HCT116 (cell line): ENCODE data around the gene CADPS2. TPM values are rescaled to one million over a fixed set of nuclear protein-coding genes. Genes with fewer than 3 reads are reported as not detected.

Experiments
- ATAC-seq: fragments of 200-7000 bp; cut with Tn5 transposase; 2 replicates; pipeline ENCODE4 v1.9.1; 2020; ENCODE audit warnings: mild to moderate bottlenecking, moderate library complexity
- BruUV-seq: library from RNA; stranded (reverse); fragments of 400-500 nt; replicated peaks from 2 replicates; lab custom pipeline; 2021; lab: Mats Ljungman, UMichigan
- CTCF ChIA-PET: fragments of 300-600 bp; sonication (Branson Sonifier 250); formaldehyde crosslinking; loops from one replicate; lab custom pipeline; 2021; ENCODE audit warnings: antibody characterized with exemption; lab: Charles Lee
- POLR2A ChIA-PET: fragments of 300-600, 350-600 bp; sonication (Branson Sonifier 250); formaldehyde crosslinking; loops from one replicate; lab custom pipeline; 2021; ENCODE audit warnings: antibody characterized with exemption; lab: Charles Lee
- RAD21 ChIA-PET, 2 experiments: fragments of 300-600 bp; sonication (Branson Sonifier 250); formaldehyde crosslinking; loops; one replicate each; lab custom pipeline; 2023; ENCODE audit warnings: low total read pairs in 2 of 2; ENCODE audit not compliant: uncharacterized antibody in 2 of 2, unreplicated experiment in 2 of 2, low non-redundant PET in 1 of 2; lab: Charles Lee
- DNase-seq: peaks from one replicate; pipeline ENCODE4 v3.0.0-alpha.2; 2010; ENCODE audit warnings: low read depth, low spot score
- H2AFZ ChIP-seq: fragments of 200-600 bp; shearing (Covaris generic), sonication (generic); 2 replicates; pipeline ENCODE4 v1.6.1; 2017; ENCODE audit warnings: low read depth, mixed run types, mixed read lengths, antibody characterized with exemption, low read length; ENCODE audit not compliant: poor library complexity, severe bottlenecking
- H3K27ac ChIP-seq: 2 replicates; pipeline ENCODE4 v1.5.1; 2012; ENCODE audit warnings: low read depth, low read length
- H3K27me3 ChIP-seq: fragments of 200-600 bp; sonication (generic); 2 replicates; pipeline ENCODE4 v1.6.1; 2016; ENCODE audit warnings: mixed run types, low read length, mixed read lengths; ENCODE audit not compliant: insufficient read depth
- H3K36me3 ChIP-seq, 2 experiments: fragments of 200-500 bp in 1 of 2; fragments of 200-600 bp in 1 of 2; sonication (Bioruptor generic) in 1 of 2; sonication (generic) in 1 of 2; 2 replicates each; pipeline versions ENCODE4 v1.5.1 to v1.6.1; 2014 to 2016; ENCODE audit warnings: low read length in 2 of 2, inconsistent platforms in 1 of 2, mixed read lengths in 1 of 2, mixed run types in 1 of 2; ENCODE audit not compliant: insufficient read depth in 2 of 2, control insufficient read depth in 1 of 2
- H3K4me1 ChIP-seq, 2 experiments: fragments of 200-600 bp in 1 of 2; sonication (generic) in 1 of 2; 2 replicates each; pipeline versions ENCODE4 v1.5.1 to v1.6.1; 2012 to 2017; ENCODE audit warnings: low read length in 2 of 2, inconsistent platforms in 1 of 2, mild to moderate bottlenecking in 1 of 2, mixed read lengths in 1 of 2, mixed run types in 1 of 2, moderate library complexity in 1 of 2; ENCODE audit not compliant: insufficient read depth in 2 of 2, control insufficient read depth in 1 of 2
- H3K4me2 ChIP-seq: fragments of 200-600 bp; sonication (generic); 2 replicates; pipeline ENCODE4 v1.6.1; 2017; ENCODE audit warnings: mixed run types, low read length, mixed read lengths
- H3K4me3 ChIP-seq, 2 experiments: fragments of 200-600 bp in 1 of 2; sonication (generic) in 1 of 2; replicated peaks in 1 of 2; 2 replicates each; pipeline ENCODE4 v1.5.1; 2011 to 2016; ENCODE audit warnings: low read length in 2 of 2, control low read depth in 1 of 2, low read depth in 1 of 2, mild to moderate bottlenecking in 1 of 2, mixed read lengths in 1 of 2, mixed run types in 1 of 2
- H3K79me2 ChIP-seq: fragments of 200-600 bp; sonication (generic); 2 replicates; pipeline ENCODE4 v1.6.1; 2017; ENCODE audit warnings: mild to moderate bottlenecking, mixed run types, low read length, moderate library complexity, mixed read lengths; ENCODE audit not compliant: insufficient read depth
- H3K9ac ChIP-seq: fragments of 200-600 bp; sonication (generic); 2 replicates; pipeline ENCODE4 v1.6.1; 2016; ENCODE audit warnings: low read length, mixed read lengths
- H3K9me2 ChIP-seq: fragments of 200-600 bp; sonication (generic), shearing (Covaris generic); 2 replicates; pipeline ENCODE4 v1.6.1; 2017; ENCODE audit warnings: mixed run types, mild to moderate bottlenecking, moderate library complexity; ENCODE audit not compliant: insufficient read depth
- H3K9me3 ChIP-seq, 2 experiments: fragments of 200-500 bp in 1 of 2; fragments of 200-600 bp in 1 of 2; sonication (Bioruptor generic) in 1 of 2; sonication (generic) in 1 of 2; 2 replicates each; pipeline ENCODE4 v1.6.1; 2014 to 2017; ENCODE audit warnings: low read length in 2 of 2, mixed read lengths in 2 of 2, inconsistent platforms in 1 of 2, low read depth in 1 of 2, mild to moderate bottlenecking in 1 of 2, mixed run types in 1 of 2, moderate library complexity in 1 of 2; ENCODE audit not compliant: control insufficient read depth in 1 of 2, insufficient read depth in 1 of 2
- H4K20me1 ChIP-seq: fragments of 200-600 bp; sonication (generic), shearing (Covaris generic); 2 replicates; pipeline ENCODE4 v1.6.1; 2017; ENCODE audit warnings: mixed run types, mild to moderate bottlenecking, moderate library complexity; ENCODE audit not compliant: insufficient read depth
- EGR1 ChIP-seq: IDR thresholded peaks from 2 replicates; pipeline ENCODE4 v1.6.1; 2012; ENCODE audit warnings: low read depth
- EZH2phosphoT487 ChIP-seq: fragments of 200-600 bp; IDR thresholded peaks from 2 replicates; pipeline ENCODE4 v1.6.1; 2018; ENCODE audit warnings: antibody characterized with exemption, borderline replicate concordance
- SIN3A ChIP-seq: IDR thresholded peaks from 2 replicates; pipeline ENCODE4 v1.6.1; 2012; ENCODE audit warnings: low read depth
- SRF ChIP-seq: IDR thresholded peaks from 2 replicates; pipeline ENCODE4 v1.6.1; 2012; ENCODE audit warnings: low read depth
- TCF7L2 ChIP-seq: IDR thresholded peaks from 2 replicates; pipeline ENCODE4 v1.7.0; 2011; ENCODE audit warnings: borderline replicate concordance, inconsistent platforms; ENCODE audit not compliant: insufficient read depth, insufficient read length; ENCODE audit errors: extremely low read depth
- intact Hi-C: fragments of 100-400 bp; cut with micrococcal nuclease; formaldehyde crosslinking; loops from 2 replicates; pipeline ENCODE4 v1.10.0; 2022
- total RNA-seq: library from RNA; stranded (reverse); gene quantifications from one replicate; pipeline ENCODE4 v1.2.1, GENCODE V29; 2021; ENCODE audit not compliant: unreplicated experiment
- TF ChIP-seq, protein P1 (sequence below): IDR thresholded peaks from 2 replicates; pipeline ENCODE4 v1.6.1; 2012; ENCODE audit warnings: low read depth
- TF ChIP-seq, protein P2 (sequence below): IDR thresholded peaks from 2 replicates; pipeline ENCODE4 v1.6.1; 2012
- TF ChIP-seq, protein P3 (sequence below), 3 experiments: fragments of 200-600 bp in 1 of 3; sonication (generic) in 1 of 3; IDR thresholded peaks in 2 of 3; conservative IDR thresholded peaks in 1 of 3; 2 replicates each; pipeline ENCODE4 v1.5.1; 2012 to 2017; ENCODE audit warnings: low read depth in 2 of 3, low read length in 2 of 3, antibody characterized with exemption in 1 of 3, borderline replicate concordance in 1 of 3, control low read depth in 1 of 3, mild to moderate bottlenecking in 1 of 3, mixed read lengths in 1 of 3, mixed run types in 1 of 3, moderate library complexity in 1 of 3; ENCODE audit not compliant: insufficient read depth in 1 of 3

CADPS2 gene
- total RNA-seq, 1 experiment from 2014 or later, result 7.5 TPM

DNA sequence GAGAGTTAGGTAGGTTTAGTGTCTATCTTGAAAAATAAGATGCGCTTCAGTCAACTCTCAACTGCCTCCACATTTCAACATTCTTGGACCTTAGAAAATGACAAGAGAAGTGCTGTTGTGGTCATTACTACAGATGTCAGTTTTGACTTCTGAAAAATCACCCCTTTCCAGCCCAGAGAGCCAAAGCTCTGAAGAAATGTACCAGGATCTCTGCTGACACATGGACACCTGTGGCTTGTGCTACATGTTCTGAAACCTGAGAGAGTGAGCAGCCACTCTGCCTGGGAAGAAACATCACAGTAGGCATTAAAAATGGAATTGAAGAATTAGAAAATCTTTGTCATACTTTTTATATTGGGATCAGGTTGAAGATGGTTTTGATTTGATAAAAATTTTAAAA, 545.8 kb downstream of the CADPS2 start:
- TF ChIP-seq SRF, result no peak
- TF ChIP-seq, protein P1, sequence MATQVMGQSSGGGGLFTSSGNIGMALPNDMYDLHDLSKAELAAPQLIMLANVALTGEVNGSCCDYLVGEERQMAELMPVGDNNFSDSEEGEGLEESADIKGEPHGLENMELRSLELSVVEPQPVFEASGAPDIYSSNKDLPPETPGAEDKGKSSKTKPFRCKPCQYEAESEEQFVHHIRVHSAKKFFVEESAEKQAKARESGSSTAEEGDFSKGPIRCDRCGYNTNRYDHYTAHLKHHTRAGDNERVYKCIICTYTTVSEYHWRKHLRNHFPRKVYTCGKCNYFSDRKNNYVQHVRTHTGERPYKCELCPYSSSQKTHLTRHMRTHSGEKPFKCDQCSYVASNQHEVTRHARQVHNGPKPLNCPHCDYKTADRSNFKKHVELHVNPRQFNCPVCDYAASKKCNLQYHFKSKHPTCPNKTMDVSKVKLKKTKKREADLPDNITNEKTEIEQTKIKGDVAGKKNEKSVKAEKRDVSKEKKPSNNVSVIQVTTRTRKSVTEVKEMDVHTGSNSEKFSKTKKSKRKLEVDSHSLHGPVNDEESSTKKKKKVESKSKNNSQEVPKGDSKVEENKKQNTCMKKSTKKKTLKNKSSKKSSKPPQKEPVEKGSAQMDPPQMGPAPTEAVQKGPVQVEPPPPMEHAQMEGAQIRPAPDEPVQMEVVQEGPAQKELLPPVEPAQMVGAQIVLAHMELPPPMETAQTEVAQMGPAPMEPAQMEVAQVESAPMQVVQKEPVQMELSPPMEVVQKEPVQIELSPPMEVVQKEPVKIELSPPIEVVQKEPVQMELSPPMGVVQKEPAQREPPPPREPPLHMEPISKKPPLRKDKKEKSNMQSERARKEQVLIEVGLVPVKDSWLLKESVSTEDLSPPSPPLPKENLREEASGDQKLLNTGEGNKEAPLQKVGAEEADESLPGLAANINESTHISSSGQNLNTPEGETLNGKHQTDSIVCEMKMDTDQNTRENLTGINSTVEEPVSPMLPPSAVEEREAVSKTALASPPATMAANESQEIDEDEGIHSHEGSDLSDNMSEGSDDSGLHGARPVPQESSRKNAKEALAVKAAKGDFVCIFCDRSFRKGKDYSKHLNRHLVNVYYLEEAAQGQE, result no peak
- TF ChIP-seq SIN3A, result no peak
- TF ChIP-seq TCF7L2, result no peak
- TF ChIP-seq EZH2phosphoT487, result no peak
- TF ChIP-seq, protein P2, sequence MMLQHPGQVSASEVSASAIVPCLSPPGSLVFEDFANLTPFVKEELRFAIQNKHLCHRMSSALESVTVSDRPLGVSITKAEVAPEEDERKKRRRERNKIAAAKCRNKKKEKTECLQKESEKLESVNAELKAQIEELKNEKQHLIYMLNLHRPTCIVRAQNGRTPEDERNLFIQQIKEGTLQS, result no peak
- TF ChIP-seq EGR1, result no peak
- TF ChIP-seq, protein P3, sequence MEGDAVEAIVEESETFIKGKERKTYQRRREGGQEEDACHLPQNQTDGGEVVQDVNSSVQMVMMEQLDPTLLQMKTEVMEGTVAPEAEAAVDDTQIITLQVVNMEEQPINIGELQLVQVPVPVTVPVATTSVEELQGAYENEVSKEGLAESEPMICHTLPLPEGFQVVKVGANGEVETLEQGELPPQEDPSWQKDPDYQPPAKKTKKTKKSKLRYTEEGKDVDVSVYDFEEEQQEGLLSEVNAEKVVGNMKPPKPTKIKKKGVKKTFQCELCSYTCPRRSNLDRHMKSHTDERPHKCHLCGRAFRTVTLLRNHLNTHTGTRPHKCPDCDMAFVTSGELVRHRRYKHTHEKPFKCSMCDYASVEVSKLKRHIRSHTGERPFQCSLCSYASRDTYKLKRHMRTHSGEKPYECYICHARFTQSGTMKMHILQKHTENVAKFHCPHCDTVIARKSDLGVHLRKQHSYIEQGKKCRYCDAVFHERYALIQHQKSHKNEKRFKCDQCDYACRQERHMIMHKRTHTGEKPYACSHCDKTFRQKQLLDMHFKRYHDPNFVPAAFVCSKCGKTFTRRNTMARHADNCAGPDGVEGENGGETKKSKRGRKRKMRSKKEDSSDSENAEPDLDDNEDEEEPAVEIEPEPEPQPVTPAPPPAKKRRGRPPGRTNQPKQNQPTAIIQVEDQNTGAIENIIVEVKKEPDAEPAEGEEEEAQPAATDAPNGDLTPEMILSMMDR (IDR thresholded peaks at IDR 0.05 in 2 of 3, conservative IDR thresholded peaks at IDR 0.05 in 1 of 3; ENCODE audit: borderline replicate concordance in 1 of 3, insufficient read depth in 1 of 3, low read depth in 2 of 3, low read length in 2 of 3), result no peak
- no peak overlapping the region for H3K4me3 ChIP-seq
- no TSS peak for BruUV-seq
- no peak for ATAC-seq
- no peak overlapping the region for H3K4me2 ChIP-seq
- ChIA-PET CTCF (no interaction called here), RAD21 (no interaction called here), POLR2A (no interaction called here)
- intact Hi-C loops, result no loop called here
- H3K27ac ChIP-seq, result no peak overlapping the region
- H3K9me3 ChIP-seq, result no peaks in the 10 kb centered on the region
- H3K9me2 ChIP-seq, result no peaks in the 10 kb centered on the region
- no peaks in the 10 kb centered on the region for H3K27me3 ChIP-seq
- no peaks in the 10 kb centered on the region for H3K36me3 ChIP-seq
- no peaks in the 10 kb centered on the region for H3K4me1 ChIP-seq
- H3K9ac ChIP-seq, result no peak overlapping the region
- no peak overlapping the region for H2AFZ ChIP-seq
- no peak for DNase-seq
- no peaks in the 10 kb centered on the region for H4K20me1 ChIP-seq
- H3K79me2 ChIP-seq, result no peaks in the 10 kb centered on the region
